ENCODE results near the gene NAA40. TPM values are rescaled to one million over a fixed set of nuclear protein-coding genes. Genes with fewer than 3 reads are reported as not detected.

The NAA40 gene
- total and polyA plus RNA-seq, 2 of the 13 experiments (the other 11 are each of a cell fraction or from before 2014, with no cell fraction given): 11.1 to 17.9 TPM

DNA sequence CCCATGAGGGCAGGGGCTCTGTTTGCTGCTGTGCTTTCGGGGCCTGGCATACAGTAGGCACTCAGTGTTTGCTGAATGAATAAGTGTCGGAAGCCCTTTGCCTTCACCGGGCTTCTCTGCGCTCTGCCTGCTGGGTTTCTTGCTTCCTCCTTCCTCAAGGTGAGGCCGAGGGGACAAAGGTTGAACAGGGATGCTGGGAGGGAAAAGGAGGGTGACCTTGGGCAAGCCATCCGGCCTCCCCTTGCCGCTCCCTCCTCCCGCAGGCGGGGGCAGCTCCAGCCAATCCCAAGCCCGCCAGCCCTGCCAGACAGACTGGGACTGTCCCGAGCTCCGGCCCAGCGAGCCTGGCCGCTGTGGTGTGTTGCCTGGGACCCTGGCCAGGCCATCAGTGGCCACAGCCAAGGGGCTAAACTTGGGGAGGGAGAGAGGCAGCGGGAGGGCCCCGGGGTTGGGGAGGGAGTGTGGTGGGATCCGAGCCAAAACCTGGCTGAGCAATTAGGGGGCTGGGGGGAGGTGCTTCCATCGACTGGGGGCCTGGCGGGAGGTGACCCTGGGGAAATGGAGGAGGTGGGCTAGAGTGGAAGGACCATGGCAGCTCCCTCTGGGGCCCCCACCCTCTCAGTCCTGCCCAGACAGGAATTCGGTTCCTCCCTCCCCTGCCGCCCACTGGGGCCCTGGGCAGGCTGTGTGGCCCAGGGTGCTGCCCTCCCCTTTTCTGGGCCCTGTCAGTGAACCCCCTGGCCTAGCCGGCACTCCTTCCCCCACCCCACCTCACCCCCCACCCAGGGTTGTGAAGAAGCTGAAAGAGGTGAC lies 18.5 kb upstream of the NAA40 start (continued):
- no peak for TF ChIP-seq FOXO1 (CRISPR knock-in tag; IDR thresholded peaks at IDR 0.05)
- TF ChIP-seq, protein P1, sequence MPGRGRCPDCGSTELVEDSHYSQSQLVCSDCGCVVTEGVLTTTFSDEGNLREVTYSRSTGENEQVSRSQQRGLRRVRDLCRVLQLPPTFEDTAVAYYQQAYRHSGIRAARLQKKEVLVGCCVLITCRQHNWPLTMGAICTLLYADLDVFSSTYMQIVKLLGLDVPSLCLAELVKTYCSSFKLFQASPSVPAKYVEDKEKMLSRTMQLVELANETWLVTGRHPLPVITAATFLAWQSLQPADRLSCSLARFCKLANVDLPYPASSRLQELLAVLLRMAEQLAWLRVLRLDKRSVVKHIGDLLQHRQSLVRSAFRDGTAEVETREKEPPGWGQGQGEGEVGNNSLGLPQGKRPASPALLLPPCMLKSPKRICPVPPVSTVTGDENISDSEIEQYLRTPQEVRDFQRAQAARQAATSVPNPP (CRISPR knock-in tag; IDR thresholded peaks at IDR 0.05): no peak
- TF ChIP-seq, protein P2, sequence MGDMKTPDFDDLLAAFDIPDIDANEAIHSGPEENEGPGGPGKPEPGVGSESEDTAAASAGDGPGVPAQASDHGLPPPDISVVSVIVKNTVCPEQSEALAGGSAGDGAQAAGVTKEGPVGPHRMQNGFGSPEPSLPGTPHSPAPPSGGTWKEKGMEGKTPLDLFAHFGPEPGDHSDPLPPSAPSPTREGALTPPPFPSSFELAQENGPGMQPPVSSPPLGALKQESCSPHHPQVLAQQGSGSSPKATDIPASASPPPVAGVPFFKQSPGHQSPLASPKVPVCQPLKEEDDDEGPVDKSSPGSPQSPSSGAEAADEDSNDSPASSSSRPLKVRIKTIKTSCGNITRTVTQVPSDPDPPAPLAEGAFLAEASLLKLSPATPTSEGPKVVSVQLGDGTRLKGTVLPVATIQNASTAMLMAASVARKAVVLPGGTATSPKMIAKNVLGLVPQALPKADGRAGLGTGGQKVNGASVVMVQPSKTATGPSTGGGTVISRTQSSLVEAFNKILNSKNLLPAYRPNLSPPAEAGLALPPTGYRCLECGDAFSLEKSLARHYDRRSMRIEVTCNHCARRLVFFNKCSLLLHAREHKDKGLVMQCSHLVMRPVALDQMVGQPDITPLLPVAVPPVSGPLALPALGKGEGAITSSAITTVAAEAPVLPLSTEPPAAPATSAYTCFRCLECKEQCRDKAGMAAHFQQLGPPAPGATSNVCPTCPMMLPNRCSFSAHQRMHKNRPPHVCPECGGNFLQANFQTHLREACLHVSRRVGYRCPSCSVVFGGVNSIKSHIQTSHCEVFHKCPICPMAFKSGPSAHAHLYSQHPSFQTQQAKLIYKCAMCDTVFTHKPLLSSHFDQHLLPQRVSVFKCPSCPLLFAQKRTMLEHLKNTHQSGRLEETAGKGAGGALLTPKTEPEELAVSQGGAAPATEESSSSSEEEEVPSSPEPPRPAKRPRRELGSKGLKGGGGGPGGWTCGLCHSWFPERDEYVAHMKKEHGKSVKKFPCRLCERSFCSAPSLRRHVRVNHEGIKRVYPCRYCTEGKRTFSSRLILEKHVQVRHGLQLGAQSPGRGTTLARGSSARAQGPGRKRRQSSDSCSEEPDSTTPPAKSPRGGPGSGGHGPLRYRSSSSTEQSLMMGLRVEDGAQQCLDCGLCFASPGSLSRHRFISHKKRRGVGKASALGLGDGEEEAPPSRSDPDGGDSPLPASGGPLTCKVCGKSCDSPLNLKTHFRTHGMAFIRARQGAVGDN (CRISPR knock-in tag; IDR thresholded peaks at IDR 0.05): peak; percentile 41
- TF ChIP-seq RXRA (CRISPR knock-in tag; IDR thresholded peaks at IDR 0.05): 0 out of 2 replicates have a peak, but pooled peaks have one; percentile 1
- no peak for TF ChIP-seq ZBTB3 (CRISPR knock-in tag; IDR thresholded peaks at IDR 0.05; ENCODE audit: borderline replicate concordance, low read depth)
- TF ChIP-seq FIP1L1 (IDR thresholded peaks at IDR 0.05; ENCODE audit: borderline replicate concordance, insufficient read depth, low read depth, low read length): no peak
- TF ChIP-seq ZMAT3 (CRISPR knock-in tag; conservative IDR thresholded peaks at IDR 0.05): peak; percentile 23; the same call in 1 of the 2 replicates
- TF ChIP-seq, protein P3, sequence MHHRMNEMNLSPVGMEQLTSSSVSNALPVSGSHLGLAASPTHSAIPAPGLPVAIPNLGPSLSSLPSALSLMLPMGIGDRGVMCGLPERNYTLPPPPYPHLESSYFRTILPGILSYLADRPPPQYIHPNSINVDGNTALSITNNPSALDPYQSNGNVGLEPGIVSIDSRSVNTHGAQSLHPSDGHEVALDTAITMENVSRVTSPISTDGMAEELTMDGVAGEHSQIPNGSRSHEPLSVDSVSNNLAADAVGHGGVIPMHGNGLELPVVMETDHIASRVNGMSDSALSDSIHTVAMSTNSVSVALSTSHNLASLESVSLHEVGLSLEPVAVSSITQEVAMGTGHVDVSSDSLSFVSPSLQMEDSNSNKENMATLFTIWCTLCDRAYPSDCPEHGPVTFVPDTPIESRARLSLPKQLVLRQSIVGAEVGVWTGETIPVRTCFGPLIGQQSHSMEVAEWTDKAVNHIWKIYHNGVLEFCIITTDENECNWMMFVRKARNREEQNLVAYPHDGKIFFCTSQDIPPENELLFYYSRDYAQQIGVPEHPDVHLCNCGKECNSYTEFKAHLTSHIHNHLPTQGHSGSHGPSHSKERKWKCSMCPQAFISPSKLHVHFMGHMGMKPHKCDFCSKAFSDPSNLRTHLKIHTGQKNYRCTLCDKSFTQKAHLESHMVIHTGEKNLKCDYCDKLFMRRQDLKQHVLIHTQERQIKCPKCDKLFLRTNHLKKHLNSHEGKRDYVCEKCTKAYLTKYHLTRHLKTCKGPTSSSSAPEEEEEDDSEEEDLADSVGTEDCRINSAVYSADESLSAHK (CRISPR knock-in tag; IDR thresholded peaks at IDR 0.05; ENCODE audit: borderline replicate concordance): no peak
- no peak for TF ChIP-seq CBFB (CRISPR knock-in tag; IDR thresholded peaks at IDR 0.05)
- no peak for TF ChIP-seq TEAD2 (CRISPR knock-in tag; IDR thresholded peaks at IDR 0.05)
- TF ChIP-seq CENPX (CRISPR knock-in tag; IDR thresholded peaks at IDR 0.05): no peak
- TF ChIP-seq ZNF660 (CRISPR knock-in tag; IDR thresholded peaks at IDR 0.05; ENCODE audit: borderline replicate concordance, low read depth): no peak
- no peak for TF ChIP-seq KAT2B (IDR thresholded peaks at IDR 0.05; ENCODE audit: borderline replicate concordance, low read depth, low read length)
- TF ChIP-seq NFE2L2 (IDR thresholded peaks at IDR 0.05; ENCODE audit: low read length): no peak
- TF ChIP-seq MXI1 (IDR thresholded peaks at IDR 0.05; ENCODE audit: borderline replicate concordance, low read depth, low read length): 0 out of 3 replicates have a peak, but pooled peaks have one; percentile 5
- TF ChIP-seq, protein P4, sequence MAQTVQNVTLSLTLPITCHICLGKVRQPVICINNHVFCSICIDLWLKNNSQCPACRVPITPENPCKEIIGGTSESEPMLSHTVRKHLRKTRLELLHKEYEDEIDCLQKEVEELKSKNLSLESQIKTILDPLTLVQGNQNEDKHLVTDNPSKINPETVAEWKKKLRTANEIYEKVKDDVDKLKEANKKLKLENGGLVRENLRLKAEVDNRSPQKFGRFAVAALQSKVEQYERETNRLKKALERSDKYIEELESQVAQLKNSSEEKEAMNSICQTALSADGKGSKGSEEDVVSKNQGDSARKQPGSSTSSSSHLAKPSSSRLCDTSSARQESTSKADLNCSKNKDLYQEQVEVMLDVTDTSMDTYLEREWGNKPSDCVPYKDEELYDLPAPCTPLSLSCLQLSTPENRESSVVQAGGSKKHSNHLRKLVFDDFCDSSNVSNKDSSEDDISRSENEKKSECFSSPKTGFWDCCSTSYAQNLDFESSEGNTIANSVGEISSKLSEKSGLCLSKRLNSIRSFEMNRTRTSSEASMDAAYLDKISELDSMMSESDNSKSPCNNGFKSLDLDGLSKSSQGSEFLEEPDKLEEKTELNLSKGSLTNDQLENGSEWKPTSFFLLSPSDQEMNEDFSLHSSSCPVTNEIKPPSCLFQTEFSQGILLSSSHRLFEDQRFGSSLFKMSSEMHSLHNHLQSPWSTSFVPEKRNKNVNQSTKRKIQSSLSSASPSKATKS (CRISPR knock-in tag; IDR thresholded peaks at IDR 0.05): no peak
- no peak for TF ChIP-seq PHF5A (CRISPR knock-in tag; IDR thresholded peaks at IDR 0.05; ENCODE audit: low read depth, unreplicated experiment)
- no peak for TF ChIP-seq RAD21 (CRISPR knock-in tag; IDR thresholded peaks at IDR 0.05)
- TF ChIP-seq ZNF326 (CRISPR knock-in tag; IDR thresholded peaks at IDR 0.05; ENCODE audit: borderline replicate concordance): no peak
